Endothelial cell of umbilical vein (primary cell): ENCODE data around the gene CD207. TPM values are rescaled to one million over a fixed set of nuclear protein-coding genes. Genes with fewer than 3 reads are reported as not detected.

ENCODE experiments used
- BruUV-seq: library from RNA; stranded (reverse); fragments of 400-500 nt; replicated peaks from 2 replicates; lab custom pipeline; 2021; lab: Mats Ljungman, UMichigan
- CTCF ChIA-PET: fragments of 300-600, 350-600 bp; sonication (Branson Sonifier 250); formaldehyde crosslinking; loops from one replicate; lab custom pipeline; 2021; ENCODE audit warnings: antibody characterized with exemption, inconsistent platforms; lab: Charles Lee
- POLR2A ChIA-PET: fragments of 300-600, 350-600 bp; sonication (Branson Sonifier 250); formaldehyde crosslinking; loops from one replicate; lab custom pipeline; 2021; ENCODE audit warnings: antibody characterized with exemption, inconsistent platforms; lab: Charles Lee
- DNase-seq: peaks from one replicate; pipeline ENCODE4 v3.0.0-alpha.2; 2011; ENCODE audit warnings: low read depth, low spot score
- FAIRE-seq: peaks from 2 replicates; lab custom pipeline; 2011; peaks lifted over from hg19 to GRCh38; lab: Jason Lieb, UNC
- H2AFZ ChIP-seq: 2 replicates; pipeline ENCODE4 v1.6.0; 2012; ENCODE audit warnings: low read depth, low read length, control low read depth, inconsistent platforms
- H3K27ac ChIP-seq: 2 replicates; pipeline ENCODE4 v1.5.1; 2011; ENCODE audit warnings: low read depth, mild to moderate bottlenecking, control low read depth, low read length, moderate library complexity; ENCODE audit not compliant: insufficient read depth
- H3K27me3 ChIP-seq, 2 experiments: 2 replicates each; pipeline versions ENCODE4 v1.6.0 to v1.6.1; 2011; ENCODE audit warnings: low read length in 2 of 2, mixed read lengths in 1 of 2; ENCODE audit not compliant: control insufficient read depth in 2 of 2, insufficient read depth in 2 of 2
- H3K36me3 ChIP-seq, 2 experiments: 2 replicates in 1 of 2; 3 replicates in 1 of 2; pipeline ENCODE4 v1.5.1; 2011; ENCODE audit warnings: low read length in 2 of 2, mild to moderate bottlenecking in 1 of 2, moderate library complexity in 1 of 2; ENCODE audit not compliant: control insufficient read depth in 2 of 2, insufficient read depth in 2 of 2; ENCODE audit errors: extremely low read depth in 1 of 2
- H3K4me1 ChIP-seq: 3 replicates; pipeline ENCODE4 v1.5.1; 2011; ENCODE audit warnings: mild to moderate bottlenecking, low read length; ENCODE audit not compliant: control insufficient read depth, insufficient read depth; ENCODE audit errors: extremely low read depth
- H3K4me2 ChIP-seq: 2 replicates; pipeline ENCODE4 v1.6.1; 2011; ENCODE audit warnings: low read length, control low read depth, mixed read lengths; ENCODE audit not compliant: insufficient read depth
- H3K4me3 ChIP-seq, 3 experiments: fragments of 200-600 bp in 1 of 3; sonication (generic), shearing (Covaris generic) in 1 of 3; replicated peaks in 1 of 3; 2 replicates each; pipeline ENCODE4 v1.5.1; 2011 to 2016; ENCODE audit warnings: control low read depth in 3 of 3, low read length in 3 of 3, mild to moderate bottlenecking in 2 of 3, inconsistent platforms in 1 of 3, low read depth in 1 of 3, moderate library complexity in 1 of 3; ENCODE audit not compliant: insufficient read depth in 1 of 3
- H3K79me2 ChIP-seq: 2 replicates; pipeline ENCODE4 v1.6.0; 2012; ENCODE audit warnings: low read length, inconsistent platforms; ENCODE audit not compliant: control insufficient read depth, insufficient read depth
- H3K9ac ChIP-seq: replicated peaks from 2 replicates; pipeline ENCODE3; 2011; ENCODE audit warnings: low read length, control low read depth; ENCODE audit not compliant: insufficient read depth; ENCODE audit errors: extremely low read depth
- H3K9me1 ChIP-seq: replicated peaks from 3 replicates; pipeline ENCODE4 v1.6.0; 2011; ENCODE audit warnings: mild to moderate bottlenecking, low read length; ENCODE audit not compliant: control insufficient read depth, insufficient read depth; ENCODE audit errors: extremely low read depth
- H3K9me3 ChIP-seq: replicated peaks from 2 replicates; pipeline ENCODE4 v1.5.1; 2012; ENCODE audit warnings: low read length, inconsistent platforms; ENCODE audit not compliant: control insufficient read depth, insufficient read depth
- H4K20me1 ChIP-seq: replicated peaks from 2 replicates; pipeline ENCODE3; 2011; ENCODE audit warnings: mild to moderate bottlenecking, low read length; ENCODE audit not compliant: control insufficient read depth, insufficient read depth; ENCODE audit errors: extremely low read depth
- EZH2 ChIP-seq: IDR thresholded peaks from 2 replicates; pipeline ENCODE4 v1.6.1; 2012; ENCODE audit warnings: borderline replicate concordance, low read depth, mild to moderate bottlenecking, moderate library complexity, low read length, inconsistent platforms; ENCODE audit not compliant: severe bottlenecking
- FOS ChIP-seq: IDR thresholded peaks from 2 replicates; pipeline ENCODE4 v1.6.1; 2011; ENCODE audit warnings: mild to moderate bottlenecking, low read length, moderate library complexity, borderline replicate concordance; ENCODE audit not compliant: insufficient read depth
- GATA2 ChIP-seq: IDR thresholded peaks from 2 replicates; pipeline ENCODE4 v1.7.0; 2011; ENCODE audit warnings: low read depth, mild to moderate bottlenecking, moderate library complexity, mixed read lengths, low read length; ENCODE audit not compliant: insufficient read length, insufficient read depth
- JUN ChIP-seq: IDR thresholded peaks from 2 replicates; pipeline ENCODE4 v1.6.1; 2011; ENCODE audit warnings: borderline replicate concordance, low read depth; ENCODE audit not compliant: insufficient read length, insufficient read depth
- MYC ChIP-seq: IDR thresholded peaks from one replicate; pipeline ENCODE4 v1.6.1; 2011; ENCODE audit warnings: mild to moderate bottlenecking, low read depth, low read length
- POLR2A ChIP-seq: IDR thresholded peaks from 2 replicates; pipeline ENCODE4 v1.6.1; 2012; ENCODE audit warnings: low read depth, mild to moderate bottlenecking, control low read depth, low read length
- POLR2AphosphoS5 ChIP-seq: IDR thresholded peaks from 2 replicates; pipeline ENCODE4 v1.6.1; 2012; ENCODE audit warnings: low read depth, mild to moderate bottlenecking, control low read depth, low read length, moderate library complexity; ENCODE audit not compliant: insufficient read depth
- dilution Hi-C: fragments of 300-500 bp; cut with MboI; formaldehyde crosslinking; loops from one replicate; pipeline ENCODE4 v1.15.0; 2019; ENCODE audit warnings: low sequenced_read_pairs; ENCODE audit not compliant: extremely low pct_ligation_motif_present
- intact Hi-C: fragments of 100-400 bp; cut with micrococcal nuclease; formaldehyde crosslinking; loops from one replicate; pipeline ENCODE4 v1.10.0; 2022
- polyA plus RNA-seq, 4 experiments: library from polyadenylated mRNA; depleted of rRNA in 3 of 4; stranded (reverse) in 3 of 4; unstranded in 1 of 4; fragments of >200 nt; gene quantifications; 2 replicates each; pipeline versions ENCODE4 v1.2.1 to v1.2.3, GENCODE V29; 2011 to 2012; ENCODE audit warnings: missing spikeins in 1 of 4
- total RNA-seq: library from RNA; stranded (reverse); gene quantifications from 2 replicates; pipeline ENCODE4 v1.2.3, GENCODE V29; 2021
- TF ChIP-seq, protein P1 (sequence below): IDR thresholded peaks from 2 replicates; pipeline ENCODE4 v1.6.1; 2011; ENCODE audit not compliant: insufficient read depth, insufficient read length
- TF ChIP-seq, protein P2 (sequence below), 2 donors: IDR thresholded peaks; 1 replicate in 1 of 2; 2 replicates in 1 of 2; pipeline ENCODE4 v1.5.1; 2011; ENCODE audit warnings: low read length in 2 of 2, mild to moderate bottlenecking in 2 of 2, moderate library complexity in 2 of 2, control low read depth in 1 of 2, inconsistent platforms in 1 of 2, low read depth in 1 of 2; ENCODE audit not compliant: insufficient read depth in 1 of 2; ENCODE audit errors: extremely low read depth in 1 of 2

CD207 gene
- total and polyA plus RNA-seq, 2 donors (not counting 3 experiments of a cell fraction or from before 2014, with no cell fraction given), result not detected

DNA sequence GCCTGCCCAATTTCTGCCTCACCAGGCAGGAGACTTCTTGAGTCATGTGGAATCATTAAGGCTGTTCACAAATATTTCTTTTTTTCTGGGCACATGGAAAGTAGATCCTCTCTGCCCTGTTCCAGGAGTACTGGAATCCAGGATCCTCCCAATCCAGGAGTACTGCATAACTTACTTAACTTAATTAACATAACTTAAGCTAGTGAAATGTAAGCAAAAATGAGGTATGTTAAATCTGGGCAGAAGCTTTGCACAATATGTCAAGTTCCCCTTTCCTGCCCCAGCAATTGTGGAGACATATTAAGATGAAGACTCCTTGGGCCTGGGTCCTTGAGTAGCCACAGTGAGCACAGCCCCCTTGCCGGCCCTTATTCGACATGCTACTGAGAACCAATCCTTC is 3.2 kb downstream of the CD207 start:
- dilution Hi-C loops, result no loop called here
- no peak for FAIRE-seq
- intact Hi-C loops, result no loop called here

More for the DNA sequence above, 3.2 kb downstream of the CD207 start:
- H3K9me3 ChIP-seq, result no peaks in the 10 kb centered on the region
- no peaks in the 10 kb centered on the region for H3K36me3 ChIP-seq
- no peaks in the 10 kb centered on the region for H3K79me2 ChIP-seq
- H3K4me2 ChIP-seq, result no peak overlapping the region
- H3K4me1 ChIP-seq, result peaks cover 20% of the 10 kb centered on the region
- H3K27ac ChIP-seq, result no peak overlapping the region
- CTCF ChIA-PET, result no interaction called here
- peaks cover 2 to 7% of the 10 kb centered on the region in 2 experiments for H3K27me3 ChIP-seq
- POLR2A ChIA-PET, result no interaction called here
- no peak overlapping the region for H3K9ac ChIP-seq
- H3K9me1 ChIP-seq, result no peaks in the 10 kb centered on the region
- no peak for DNase-seq
- no peaks in the 10 kb centered on the region for H4K20me1 ChIP-seq
- TF ChIP-seq MYC (no peak), POLR2AphosphoS5 (no peak), EZH2 (no peak), JUN (no peak), FOS (no peak), GATA2 (no peak), POLR2A (no peak)
- TF ChIP-seq, protein P1, sequence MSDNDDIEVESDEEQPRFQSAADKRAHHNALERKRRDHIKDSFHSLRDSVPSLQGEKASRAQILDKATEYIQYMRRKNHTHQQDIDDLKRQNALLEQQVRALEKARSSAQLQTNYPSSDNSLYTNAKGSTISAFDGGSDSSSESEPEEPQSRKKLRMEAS, result no peak
- TF ChIP-seq, protein P2, sequence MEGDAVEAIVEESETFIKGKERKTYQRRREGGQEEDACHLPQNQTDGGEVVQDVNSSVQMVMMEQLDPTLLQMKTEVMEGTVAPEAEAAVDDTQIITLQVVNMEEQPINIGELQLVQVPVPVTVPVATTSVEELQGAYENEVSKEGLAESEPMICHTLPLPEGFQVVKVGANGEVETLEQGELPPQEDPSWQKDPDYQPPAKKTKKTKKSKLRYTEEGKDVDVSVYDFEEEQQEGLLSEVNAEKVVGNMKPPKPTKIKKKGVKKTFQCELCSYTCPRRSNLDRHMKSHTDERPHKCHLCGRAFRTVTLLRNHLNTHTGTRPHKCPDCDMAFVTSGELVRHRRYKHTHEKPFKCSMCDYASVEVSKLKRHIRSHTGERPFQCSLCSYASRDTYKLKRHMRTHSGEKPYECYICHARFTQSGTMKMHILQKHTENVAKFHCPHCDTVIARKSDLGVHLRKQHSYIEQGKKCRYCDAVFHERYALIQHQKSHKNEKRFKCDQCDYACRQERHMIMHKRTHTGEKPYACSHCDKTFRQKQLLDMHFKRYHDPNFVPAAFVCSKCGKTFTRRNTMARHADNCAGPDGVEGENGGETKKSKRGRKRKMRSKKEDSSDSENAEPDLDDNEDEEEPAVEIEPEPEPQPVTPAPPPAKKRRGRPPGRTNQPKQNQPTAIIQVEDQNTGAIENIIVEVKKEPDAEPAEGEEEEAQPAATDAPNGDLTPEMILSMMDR (IDR thresholded peaks at IDR 0.05; ENCODE audit: extremely low read depth in 1 of 2, insufficient read depth in 1 of 2, low read depth in 1 of 2, low read length in 2 of 2), result no peak
- no peak overlapping the region for H3K4me3 ChIP-seq
- no peak overlapping the region for H2AFZ ChIP-seq
- no TSS peak for BruUV-seq
